OCI-LY3 (cell line): Measurements from ENCODE around the gene BTNL8.

Experiments
- EZH2phosphoT487 ChIP-seq: fragments of 200-600 bp; shearing (Covaris generic); IDR thresholded peaks from 2 replicates; pipeline ENCODE4 v1.6.1; 2018; ENCODE audit warnings: antibody characterized with exemption, mixed run types, low read depth
- TF ChIP-seq, protein P1 (sequence below): fragments of 200-600, 300-600 bp; sonication (generic); IDR thresholded peaks from 2 replicates; pipeline ENCODE4 v1.5.1; 2014; ENCODE audit warnings: antibody characterized with exemption, low read length, low read depth

DNA sequence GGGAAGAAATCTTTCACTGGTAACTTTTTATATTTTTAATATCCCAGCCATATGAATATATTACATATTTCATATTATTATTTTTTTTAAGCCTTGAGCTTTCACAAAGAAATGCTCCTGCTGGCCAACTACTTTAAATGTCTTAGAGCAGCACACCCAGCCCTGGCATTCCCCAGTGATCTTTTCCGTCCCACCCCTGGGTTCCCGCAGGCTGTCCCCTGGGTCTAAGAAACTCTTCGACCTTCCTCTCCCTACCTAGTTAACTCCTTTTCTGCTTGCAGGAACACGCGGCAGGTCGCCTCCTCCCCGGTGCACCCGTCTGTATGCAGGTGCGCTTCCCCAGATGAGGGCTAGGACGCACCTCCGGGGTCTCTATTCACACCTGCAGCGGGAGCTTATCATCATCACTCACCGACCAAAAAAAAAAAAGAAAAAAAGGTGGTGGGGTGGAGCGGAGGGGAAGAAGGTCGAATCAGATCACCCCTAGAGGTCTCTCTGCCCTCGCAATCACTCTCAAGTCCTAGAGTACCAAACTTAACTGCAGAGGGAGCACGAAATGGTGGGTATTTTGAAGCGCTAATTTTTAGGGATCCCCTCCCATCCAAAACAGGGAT, 38.6 kb upstream of the BTNL8 start:
- TF ChIP-seq, protein P1, sequence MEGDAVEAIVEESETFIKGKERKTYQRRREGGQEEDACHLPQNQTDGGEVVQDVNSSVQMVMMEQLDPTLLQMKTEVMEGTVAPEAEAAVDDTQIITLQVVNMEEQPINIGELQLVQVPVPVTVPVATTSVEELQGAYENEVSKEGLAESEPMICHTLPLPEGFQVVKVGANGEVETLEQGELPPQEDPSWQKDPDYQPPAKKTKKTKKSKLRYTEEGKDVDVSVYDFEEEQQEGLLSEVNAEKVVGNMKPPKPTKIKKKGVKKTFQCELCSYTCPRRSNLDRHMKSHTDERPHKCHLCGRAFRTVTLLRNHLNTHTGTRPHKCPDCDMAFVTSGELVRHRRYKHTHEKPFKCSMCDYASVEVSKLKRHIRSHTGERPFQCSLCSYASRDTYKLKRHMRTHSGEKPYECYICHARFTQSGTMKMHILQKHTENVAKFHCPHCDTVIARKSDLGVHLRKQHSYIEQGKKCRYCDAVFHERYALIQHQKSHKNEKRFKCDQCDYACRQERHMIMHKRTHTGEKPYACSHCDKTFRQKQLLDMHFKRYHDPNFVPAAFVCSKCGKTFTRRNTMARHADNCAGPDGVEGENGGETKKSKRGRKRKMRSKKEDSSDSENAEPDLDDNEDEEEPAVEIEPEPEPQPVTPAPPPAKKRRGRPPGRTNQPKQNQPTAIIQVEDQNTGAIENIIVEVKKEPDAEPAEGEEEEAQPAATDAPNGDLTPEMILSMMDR: peak; percentile 52
- no peak for TF ChIP-seq EZH2phosphoT487
